Hepatocyte (in vitro differentiated cells): ENCODE results near the gene MEGF8. TPM values are rescaled to one million over a fixed set of nuclear protein-coding genes. Genes with fewer than 3 reads are reported as not detected.

Experiments
- DNase-seq: peaks from one replicate; pipeline ENCODE4 v3.0.0-alpha.2; 2016; ENCODE audit warnings: low spot score
- H2AFZ ChIP-seq: fragments of 200-600 bp; sonication (generic); 2 replicates; pipeline ENCODE4 v1.6.0; 2016; ENCODE audit warnings: antibody characterized with exemption, mild to moderate bottlenecking
- H3K27ac ChIP-seq: fragments of 200-600 bp; sonication (generic); 2 replicates; pipeline ENCODE4 v1.5.1; 2016; ENCODE audit warnings: mild to moderate bottlenecking
- H3K27me3 ChIP-seq: fragments of 200-600 bp; sonication (generic); 2 replicates; pipeline ENCODE4 v1.6.1; 2016
- H3K36me3 ChIP-seq: fragments of 200-600 bp; sonication (generic); replicated peaks from 2 replicates; pipeline ENCODE4 v1.5.1; 2016; ENCODE audit warnings: low read depth; ENCODE audit not compliant: insufficient read depth
- H3K4me1 ChIP-seq: fragments of 200-600 bp; sonication (generic); 2 replicates; pipeline ENCODE4 v1.5.1; 2016; ENCODE audit warnings: mild to moderate bottlenecking, moderate library complexity; ENCODE audit not compliant: insufficient read depth
- H3K4me2 ChIP-seq: fragments of 200-600 bp; sonication (generic); 2 replicates; pipeline ENCODE4 v1.6.0; 2016
- H3K4me3 ChIP-seq: fragments of 200-600 bp; sonication (generic); 2 replicates; pipeline ENCODE4 v1.5.1; 2016; ENCODE audit warnings: mild to moderate bottlenecking
- H3K79me2 ChIP-seq: fragments of 200-600 bp; sonication (generic); 2 replicates; pipeline ENCODE4 v1.6.0; 2017; ENCODE audit warnings: mild to moderate bottlenecking
- H3K9me2 ChIP-seq: fragments of 200-600 bp; sonication (generic); replicated peaks from 2 replicates; pipeline ENCODE4 v1.6.0; 2017; ENCODE audit warnings: mild to moderate bottlenecking; ENCODE audit not compliant: insufficient read depth
- H3K9me3 ChIP-seq: fragments of 200-600 bp; sonication (generic); 2 replicates; pipeline ENCODE4 v1.5.1; 2016; ENCODE audit warnings: low read depth, mild to moderate bottlenecking
- H4K20me1 ChIP-seq: fragments of 200-600 bp; sonication (generic); 2 replicates; pipeline ENCODE4 v1.6.0; 2016; ENCODE audit warnings: mild to moderate bottlenecking; ENCODE audit not compliant: insufficient read depth, poor library complexity, severe bottlenecking
- EZH2 ChIP-seq: fragments of 200-600 bp; sonication (generic); IDR thresholded peaks from 2 replicates; pipeline ENCODE4 v1.6.1; 2016; ENCODE audit warnings: antibody characterized with exemption, mild to moderate bottlenecking, borderline replicate concordance
- EZH2phosphoT487 ChIP-seq: fragments of 200-600 bp; sonication (generic); IDR thresholded peaks from one replicate; pipeline ENCODE4 v1.6.1; 2018; ENCODE audit warnings: antibody characterized with exemption, mild to moderate bottlenecking, low read depth, moderate library complexity; ENCODE audit not compliant: unreplicated experiment, severe bottlenecking
- WGBS: methylation state at CpG from one replicate; pipeline ENCODE4 v1.1.6; 2016; ENCODE audit warnings: low lambda C conversion rate; ENCODE audit errors: missing lambda C conversion rate; 5-methylcytosine and 5-hydroxymethylcytosine counted together
- polyA plus RNA-seq: library from polyadenylated mRNA; unstranded; fragments of >200 nt; fragmentation: Nextera tagmentation; extraction: Ambion mirVana; gene quantifications from 2 replicates; pipeline ENCODE4 v1.2.1, GENCODE V29; 2016
- total RNA-seq: library from RNA; depleted of rRNA; stranded (reverse); fragments of >200 nt; gene quantifications from 2 replicates; pipeline ENCODE4 v1.2.3, GENCODE V29; 2014
- TF ChIP-seq, protein P1 (sequence below): fragments of 200-600 bp; sonication (generic); IDR thresholded peaks from 2 replicates; pipeline ENCODE4 v1.5.1; 2016; ENCODE audit warnings: antibody characterized with exemption, mild to moderate bottlenecking; ENCODE audit not compliant: poor library complexity

MEGF8 gene
- total and polyA plus RNA-seq, 2 experiments from 2014 or later = 8.3 to 19.2 TPM

DNA sequence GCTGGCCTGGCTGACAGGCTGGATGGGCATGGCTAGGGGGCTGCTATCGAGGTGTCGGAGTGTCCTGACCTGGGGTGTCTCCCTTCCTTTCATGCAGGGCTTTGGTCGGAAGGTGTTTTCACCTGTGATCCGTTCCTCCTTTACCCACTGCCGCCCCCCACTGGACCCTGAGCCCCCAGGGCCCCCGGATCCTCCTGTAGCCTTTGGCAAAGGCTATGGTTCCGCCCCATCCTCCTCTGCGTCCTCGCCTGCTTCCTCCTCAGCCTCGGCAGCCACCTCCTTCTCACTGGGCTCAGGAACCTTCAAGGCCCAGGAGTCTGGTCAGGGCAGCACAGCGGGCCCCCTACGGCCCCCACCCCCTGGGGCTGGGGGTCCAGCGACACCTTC, 35.3 kb upstream of the MEGF8 start:
- Histone ChIP-seq H3K4me2 (no peak overlapping the region), H3K27me3 (no peaks in the 10 kb centered on the region), H3K4me3 (no peak overlapping the region), H3K36me3 (no peaks in the 10 kb centered on the region), H4K20me1 (peaks cover 40% of the 10 kb centered on the region), H3K27ac (no peak overlapping the region), H3K9me3 (no peaks in the 10 kb centered on the region), H3K9me2 (no peaks in the 10 kb centered on the region), H3K4me1 (peaks cover 12% of the 10 kb centered on the region), H2AFZ (no peak overlapping the region), H3K79me2 (peaks cover 29% of the 10 kb centered on the region)
- WGBS = 91% methylated on average over 4 of the region's 13 CpGs
- TF ChIP-seq, protein P1, sequence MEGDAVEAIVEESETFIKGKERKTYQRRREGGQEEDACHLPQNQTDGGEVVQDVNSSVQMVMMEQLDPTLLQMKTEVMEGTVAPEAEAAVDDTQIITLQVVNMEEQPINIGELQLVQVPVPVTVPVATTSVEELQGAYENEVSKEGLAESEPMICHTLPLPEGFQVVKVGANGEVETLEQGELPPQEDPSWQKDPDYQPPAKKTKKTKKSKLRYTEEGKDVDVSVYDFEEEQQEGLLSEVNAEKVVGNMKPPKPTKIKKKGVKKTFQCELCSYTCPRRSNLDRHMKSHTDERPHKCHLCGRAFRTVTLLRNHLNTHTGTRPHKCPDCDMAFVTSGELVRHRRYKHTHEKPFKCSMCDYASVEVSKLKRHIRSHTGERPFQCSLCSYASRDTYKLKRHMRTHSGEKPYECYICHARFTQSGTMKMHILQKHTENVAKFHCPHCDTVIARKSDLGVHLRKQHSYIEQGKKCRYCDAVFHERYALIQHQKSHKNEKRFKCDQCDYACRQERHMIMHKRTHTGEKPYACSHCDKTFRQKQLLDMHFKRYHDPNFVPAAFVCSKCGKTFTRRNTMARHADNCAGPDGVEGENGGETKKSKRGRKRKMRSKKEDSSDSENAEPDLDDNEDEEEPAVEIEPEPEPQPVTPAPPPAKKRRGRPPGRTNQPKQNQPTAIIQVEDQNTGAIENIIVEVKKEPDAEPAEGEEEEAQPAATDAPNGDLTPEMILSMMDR = no peak
- TF ChIP-seq EZH2phosphoT487 (no peak), EZH2 (no peak)
- DNase-seq = no peak

DNA sequence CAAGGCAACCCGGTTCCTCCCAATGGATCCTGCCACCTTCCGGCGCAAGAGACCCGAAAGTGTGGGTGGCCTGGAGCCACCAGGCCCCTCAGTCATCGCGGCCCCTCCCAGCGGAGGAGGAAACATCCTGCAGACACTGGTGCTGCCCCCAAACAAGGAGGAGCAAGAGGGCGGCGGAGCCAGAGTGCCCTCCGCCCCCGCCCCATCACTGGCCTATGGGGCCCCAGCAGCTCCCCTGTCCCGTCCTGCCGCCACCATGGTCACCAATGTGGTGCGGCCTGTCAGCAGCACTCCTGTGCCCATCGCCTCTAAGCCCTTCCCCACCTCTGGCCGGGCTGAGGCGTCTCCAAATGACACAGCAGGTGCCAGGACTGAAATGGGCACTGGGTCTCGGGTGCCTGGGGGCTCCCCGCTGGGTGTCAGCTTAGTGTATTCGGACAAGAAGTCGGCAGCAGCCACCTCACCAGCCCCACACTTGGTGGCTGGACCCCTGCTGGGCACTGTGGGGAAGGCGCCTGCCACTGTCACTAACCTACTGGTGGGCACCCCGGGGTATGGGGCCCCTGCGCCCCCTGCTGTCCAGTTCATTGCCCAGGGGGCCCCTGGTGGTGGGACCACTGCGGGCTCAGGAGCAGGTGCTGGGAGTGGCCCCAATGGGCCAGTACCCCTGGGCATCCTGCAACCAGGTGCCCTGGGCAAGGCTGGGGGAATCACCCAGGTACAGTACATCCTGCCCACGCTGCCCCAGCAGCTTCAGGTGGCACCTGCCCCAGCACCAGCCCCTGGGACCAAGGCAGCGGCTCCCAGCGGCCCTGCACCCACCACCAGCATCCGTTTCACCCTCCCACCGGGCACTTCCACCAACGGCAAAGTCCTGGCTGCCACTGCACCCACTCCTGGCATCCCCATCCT, 34.7 kb upstream of the MEGF8 start:
- peaks cover 34% of the 10 kb centered on the region for H4K20me1 ChIP-seq
- H3K27me3 ChIP-seq = no peaks in the 10 kb centered on the region
- H3K4me3 ChIP-seq = no peak overlapping the region
- H3K9me3 ChIP-seq = no peaks in the 10 kb centered on the region
- WGBS = 90% methylated on average over 21 of the region's 31 CpGs
- H3K4me2 ChIP-seq = no peak overlapping the region
- TF ChIP-seq EZH2phosphoT487 (no peak), EZH2 (no peak)
- TF ChIP-seq, protein P1 = peak; percentile 41
- DNase-seq = no peak
- no peaks in the 10 kb centered on the region for H3K9me2 ChIP-seq
- H2AFZ ChIP-seq = no peak overlapping the region
- H3K79me2 ChIP-seq = peaks cover 22% of the 10 kb centered on the region
- H3K4me1 ChIP-seq = peaks cover 5% of the 10 kb centered on the region
- no peaks in the 10 kb centered on the region for H3K36me3 ChIP-seq
- no peak overlapping the region for H3K27ac ChIP-seq

DNA sequence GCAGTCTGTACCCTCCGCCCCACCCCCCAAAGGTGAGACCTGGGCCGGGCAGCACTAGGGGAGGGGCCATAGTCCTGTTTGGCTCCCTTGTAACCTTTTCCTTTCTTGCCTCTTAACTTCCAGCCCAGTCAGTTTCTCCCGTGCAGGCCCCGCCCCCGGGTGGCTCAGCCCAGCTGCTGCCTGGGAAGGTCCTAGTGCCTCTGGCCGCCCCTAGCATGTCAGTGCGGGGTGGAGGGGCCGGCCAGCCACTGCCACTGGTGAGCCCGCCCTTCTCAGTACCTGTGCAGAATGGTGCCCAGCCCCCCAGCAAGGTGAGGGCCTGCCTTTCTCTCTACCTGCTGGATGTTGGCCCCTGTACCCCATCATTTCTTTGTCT, 34.0 kb upstream of the MEGF8 start:
- TF ChIP-seq EZH2phosphoT487 (no peak), EZH2 (no peak)
- TF ChIP-seq, protein P1 = no peak
- H3K36me3 ChIP-seq = no peaks in the 10 kb centered on the region

More for the DNA sequence above, 34.0 kb upstream of the MEGF8 start:
- Histone ChIP-seq H2AFZ (no peak overlapping the region), H3K4me1 (no peaks in the 10 kb centered on the region), H3K4me2 (no peak overlapping the region), H4K20me1 (peaks cover 27% of the 10 kb centered on the region), H3K79me2 (peaks cover 16% of the 10 kb centered on the region), H3K27me3 (no peaks in the 10 kb centered on the region), H3K4me3 (no peak overlapping the region), H3K9me2 (no peaks in the 10 kb centered on the region), H3K9me3 (no peaks in the 10 kb centered on the region), H3K27ac (peak overlapping the region; percentile 2)
- DNase-seq = no peak
- 77% methylated on average over 9 of the region's 9 CpGs for WGBS
